ENCODE measurements around the gene LIPC. TPM values are rescaled to one million over a fixed set of nuclear protein-coding genes. Genes with fewer than 3 reads are reported as not detected.

Gene LIPC
- polyA plus RNA-seq, 1 of the 3 experiments (the other 2 are of a cell fraction), result not detected

- Histone ChIP-seq H3K36me3 (replicated peaks in 1 of 2; ENCODE audit: control insufficient read depth in 1 of 2, insufficient read depth in 2 of 2, low read length in 1 of 2) (no peaks in the 10 kb centered on the region), H3K4me3 (ENCODE audit: low read depth in 2 of 2, low read length in 1 of 2) (no peak overlapping the region), H3K9me2 (no peaks in the 10 kb centered on the region), H3K9me3 (no peaks in the 10 kb centered on the region), H3K9ac (no peak overlapping the region), H4K20me1 (ENCODE audit: insufficient read depth) (no peaks in the 10 kb centered on the region), H3K79me2 (ENCODE audit: insufficient read depth) (no peaks in the 10 kb centered on the region), H2AFZ (ENCODE audit: low read depth) (no peak overlapping the region), H3K27me3 (ENCODE audit: insufficient read depth) (no peaks in the 10 kb centered on the region; the same call in 1 of the 2 replicates), H3K27ac (ENCODE audit: low read depth in 2 of 2, low read length in 1 of 2) (no peak overlapping the region), H3K4me2 (no peak overlapping the region), H3F3A (replicated peaks; ENCODE audit: insufficient read depth) (no peaks in the 10 kb centered on the region), H3K4me1 (ENCODE audit: control insufficient read depth in 1 of 2, insufficient read depth in 2 of 2, low read depth in 1 of 2, low read length in 1 of 2) (no peaks in the 10 kb centered on the region; a peak in 1 of 4 replicates)
- ChIA-PET CTCF (no interaction called here), POLR2A (no interaction called here)
- TF ChIP-seq FOSL2 (IDR thresholded peaks at IDR 0.05; ENCODE audit: borderline replicate concordance, low read depth), result no peak
- no peak for TF ChIP-seq SIN3A (IDR thresholded peaks at IDR 0.05; ENCODE audit: borderline replicate concordance, low read depth, low read length)
- TF ChIP-seq EZH2phosphoT487 (IDR thresholded peaks at IDR 0.05; ENCODE audit: borderline replicate concordance, low read depth), result no peak
- no peak for TF ChIP-seq RFX5 (IDR thresholded peaks at IDR 0.05; ENCODE audit: low read length)
- TF ChIP-seq FOXJ3 (CRISPR knock-in tag; IDR thresholded peaks at IDR 0.05), result no peak
- TF ChIP-seq MAX (IDR thresholded peaks at IDR 0.05; ENCODE audit: low read depth), result no peak
- TF ChIP-seq NRF1 (IDR thresholded peaks at IDR 0.05; ENCODE audit: low read depth, low read length), result no peak
- no peak for DNase-seq
- 60% methylated on average over 1 of the region's 1 CpG for WGBS (ENCODE audit: low lambda C conversion rate)
These were observed 5.3 kb upstream of the LIPC start for GRCh38 chr15:58426501-58426900.

- Histone ChIP-seq H2AFZ (ENCODE audit: low read depth) (no peak overlapping the region), H3K36me3 (replicated peaks in 1 of 2; ENCODE audit: control insufficient read depth in 1 of 2, insufficient read depth in 2 of 2, low read length in 1 of 2) (no peaks in the 10 kb centered on the region), H3K79me2 (ENCODE audit: insufficient read depth) (no peaks in the 10 kb centered on the region), H3K9me3 (no peaks in the 10 kb centered on the region), H3K9ac (no peak overlapping the region), H3K4me1 (ENCODE audit: control insufficient read depth in 1 of 2, insufficient read depth in 2 of 2, low read depth in 1 of 2, low read length in 1 of 2) (peaks cover 0 to 8% of the 10 kb centered on the region in 2 experiments; a peak in 1 of 4 replicates), H3K4me3 (ENCODE audit: low read depth in 2 of 2, low read length in 1 of 2) (no peak overlapping the region), H3K27ac (ENCODE audit: low read depth in 2 of 2, low read length in 1 of 2) (no peak overlapping the region), H3K27me3 (ENCODE audit: insufficient read depth) (no peaks in the 10 kb centered on the region; the same call in 1 of the 2 replicates), H3F3A (replicated peaks; ENCODE audit: insufficient read depth) (no peaks in the 10 kb centered on the region), H3K9me2 (no peaks in the 10 kb centered on the region), H3K4me2 (no peak overlapping the region), H4K20me1 (ENCODE audit: insufficient read depth) (no peaks in the 10 kb centered on the region)
- TF ChIP-seq TAF1 (IDR thresholded peaks at IDR 0.05; ENCODE audit: borderline replicate concordance, low read depth, low read length), result no peak
- no peak for TF ChIP-seq RCOR1 (IDR thresholded peaks at IDR 0.05; ENCODE audit: low read length)
- TF ChIP-seq FOSL2 (IDR thresholded peaks at IDR 0.05; ENCODE audit: borderline replicate concordance, low read depth), result no peak
- no peak for TF ChIP-seq GATA2 (CRISPR knock-in tag; IDR thresholded peaks at IDR 0.05)
- TF ChIP-seq POLR2AphosphoS5 (IDR thresholded peaks at IDR 0.05; ENCODE audit: low read depth, low read length), result no peak
- TF ChIP-seq JUND (IDR thresholded peaks at IDR 0.05), result no peak
- TF ChIP-seq ZBTB33 (IDR thresholded peaks at IDR 0.05; ENCODE audit: borderline replicate concordance, low read depth), result no peak
- DNase-seq, result no peak
- POLR2A ChIA-PET, result no interaction called here
- CTCF ChIA-PET, result no interaction called here
These were observed 3.8 kb upstream of the LIPC start for GRCh38 chr15:58427987-58428386.
